ENCODE measurements around the gene MBLAC1. TPM values are rescaled to one million over a fixed set of nuclear protein-coding genes. Genes with fewer than 3 reads are reported as not detected.

Gene MBLAC1
- total RNA-seq, 2 donors from 2014 or later = 2.1 to 5.3 TPM

DNA sequence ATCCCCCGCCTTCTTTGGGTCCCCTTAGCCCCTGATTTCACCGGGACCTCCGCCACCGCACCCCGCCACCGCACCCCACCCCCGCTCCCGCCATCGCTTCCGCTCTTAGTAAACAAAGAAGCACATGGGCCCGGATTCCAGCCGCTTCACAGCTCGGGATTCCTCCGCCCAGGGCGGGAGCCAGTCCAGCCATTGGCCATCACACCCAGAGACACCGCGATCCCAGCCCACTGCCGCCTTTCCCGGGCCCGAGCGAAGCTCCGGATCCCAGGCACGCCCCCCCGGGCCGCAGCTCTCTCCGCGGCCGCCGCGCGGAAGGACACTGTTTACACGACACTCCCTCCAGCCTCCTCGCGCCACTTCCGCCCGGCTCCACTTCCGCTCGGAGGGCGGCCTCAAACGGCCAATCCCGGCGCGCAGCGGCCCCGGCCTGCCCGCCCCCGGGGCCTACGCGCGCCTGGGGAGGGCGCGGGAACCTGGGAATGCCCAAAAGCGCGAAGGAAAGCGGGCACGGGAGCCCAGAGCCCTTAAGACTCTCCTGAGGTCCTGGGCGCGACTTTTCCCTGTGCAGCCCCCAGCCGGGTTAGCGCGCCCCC is 26.2 kb upstream of the MBLAC1 start:
- TF ChIP-seq, protein P1, sequence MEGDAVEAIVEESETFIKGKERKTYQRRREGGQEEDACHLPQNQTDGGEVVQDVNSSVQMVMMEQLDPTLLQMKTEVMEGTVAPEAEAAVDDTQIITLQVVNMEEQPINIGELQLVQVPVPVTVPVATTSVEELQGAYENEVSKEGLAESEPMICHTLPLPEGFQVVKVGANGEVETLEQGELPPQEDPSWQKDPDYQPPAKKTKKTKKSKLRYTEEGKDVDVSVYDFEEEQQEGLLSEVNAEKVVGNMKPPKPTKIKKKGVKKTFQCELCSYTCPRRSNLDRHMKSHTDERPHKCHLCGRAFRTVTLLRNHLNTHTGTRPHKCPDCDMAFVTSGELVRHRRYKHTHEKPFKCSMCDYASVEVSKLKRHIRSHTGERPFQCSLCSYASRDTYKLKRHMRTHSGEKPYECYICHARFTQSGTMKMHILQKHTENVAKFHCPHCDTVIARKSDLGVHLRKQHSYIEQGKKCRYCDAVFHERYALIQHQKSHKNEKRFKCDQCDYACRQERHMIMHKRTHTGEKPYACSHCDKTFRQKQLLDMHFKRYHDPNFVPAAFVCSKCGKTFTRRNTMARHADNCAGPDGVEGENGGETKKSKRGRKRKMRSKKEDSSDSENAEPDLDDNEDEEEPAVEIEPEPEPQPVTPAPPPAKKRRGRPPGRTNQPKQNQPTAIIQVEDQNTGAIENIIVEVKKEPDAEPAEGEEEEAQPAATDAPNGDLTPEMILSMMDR (IDR thresholded peaks at IDR 0.05) = peak in 1 of 7 experiments; percentile 15
- TF ChIP-seq POLR2A (IDR thresholded peaks at IDR 0.05) = peak in 2 of 3 donors; percentile 39 to 61
- H3K4me1 ChIP-seq = peaks cover 27% of the 10 kb centered on the region
- WGBS, 2 donors = 0 to 1% methylated on average over 17 to 60 of the region's 61 CpGs
- no peaks in the 10 kb centered on the region for H3K27me3 ChIP-seq
- ATAC-seq (peak; percentile 84), DNase-seq (peak; percentile 91 to 94 (median 92))
- H3K9me3 ChIP-seq = no peaks in the 10 kb centered on the region
- intact Hi-C loops (cut with DNase I) = no loop called here
- peak overlapping the region; percentile 57 to 75 for H3K4me3 ChIP-seq
- H3K27ac ChIP-seq = peak overlapping the region; percentile 84 to 96 (median 90)
- H3K36me3 ChIP-seq (replicated peaks in 1 of 2; ENCODE audit: insufficient read depth in 1 of 2, low read depth in 2 of 2) = peaks cover 14 to 28% of the 10 kb centered on the region in 2 donors

GRCh38 chr7:100101016-100101862 is 25.5 kb upstream of the MBLAC1 start, which contains the start of the genes AP4M1 and MCM7:
TSS of gene AP4M1 (plus strand) at chr7:100101643. CDS start at chr7:100101715, 72 bp downstream.
TSS of gene MCM7 (minus strand) at chr7:100101397. CDS start at chr7:100101294, 103 bp downstream.
- WGBS, 2 donors = 0 to 1% methylated on average over 1 to 53 of the region's 80 CpGs
- Histone ChIP-seq H3K36me3 (replicated peaks in 1 of 2; ENCODE audit: insufficient read depth in 1 of 2, low read depth in 2 of 2) (peaks cover 8 to 24% of the 10 kb centered on the region in 2 donors), H3K27ac (peak within 1 kb of the TSS; percentile 87 to 96 (median 90)), H3K27me3 (no peaks in the 10 kb centered on the region), H3K4me1 (peaks cover 27% of the 10 kb centered on the region), H3K9me3 (no peaks in the 10 kb centered on the region), H3K4me3 (peak within 1 kb of the TSS; percentile 63 to 75)
- peak in 1 of 3 donors; percentile 49 for TF ChIP-seq POLR2A (IDR thresholded peaks at IDR 0.05)
- TF ChIP-seq, protein P1 (IDR thresholded peaks at IDR 0.05) = no peak
- ATAC-seq (peak; percentile 92), DNase-seq (peak; percentile 98 to 99 (median 98))
- intact Hi-C loops (cut with DNase I) = no loop called here

DNA sequence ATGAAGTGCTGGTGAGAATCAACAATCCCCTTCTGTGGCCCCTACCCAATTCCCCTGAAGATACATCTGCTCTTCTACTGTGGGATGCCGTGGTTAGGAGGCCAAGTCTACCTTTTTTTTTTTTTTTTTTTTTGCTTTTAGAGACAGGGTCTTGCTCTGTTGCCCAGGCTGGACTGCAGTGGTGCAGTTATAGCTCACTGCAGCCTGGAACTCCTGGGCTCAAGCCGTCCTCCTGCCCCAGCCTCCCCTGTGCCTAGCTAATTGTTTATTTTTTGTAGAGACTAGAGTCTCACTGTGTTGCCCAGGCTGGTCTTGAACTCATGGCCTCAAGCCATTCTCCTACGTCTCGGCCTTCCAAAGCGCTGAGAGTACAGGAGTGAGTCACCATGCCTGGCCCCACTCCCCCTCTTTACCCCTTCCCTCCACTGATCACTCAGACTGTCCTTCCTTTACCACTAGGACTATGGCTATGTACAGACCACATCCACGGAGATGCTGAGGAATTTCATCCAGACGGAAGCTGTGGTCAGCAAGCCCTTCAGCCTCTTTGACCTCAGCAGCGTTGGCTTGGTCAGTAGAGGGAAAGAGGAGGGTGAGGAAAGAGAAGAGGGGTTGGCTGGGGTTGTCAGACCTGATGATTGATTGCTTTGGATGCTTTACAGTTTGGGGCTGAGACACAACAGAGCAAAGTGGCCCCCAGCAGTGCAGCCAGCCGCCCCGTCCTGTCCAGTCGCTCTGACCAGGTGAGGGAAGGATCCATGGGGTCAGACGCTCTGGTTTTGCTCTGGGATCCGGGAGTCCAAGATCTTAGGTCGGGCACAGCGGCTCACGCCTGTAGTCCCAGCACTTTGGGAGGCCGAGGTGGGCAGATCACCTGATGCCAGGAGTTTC is 23.6 kb upstream of the MBLAC1 start:
- Histone ChIP-seq H3K4me1 (peaks cover 27% of the 10 kb centered on the region), H3K36me3 (replicated peaks in 1 of 2; ENCODE audit: insufficient read depth in 1 of 2, low read depth in 2 of 2) (peaks cover 0 to 14% of the 10 kb centered on the region in 2 donors), H3K4me3 (no peak overlapping the region), H3K27me3 (no peaks in the 10 kb centered on the region), H3K27ac (no peak overlapping the region), H3K9me3 (no peaks in the 10 kb centered on the region)
- DNase-seq (no peak), ATAC-seq (no peak)
- intact Hi-C loops (cut with DNase I) = no loop called here
- WGBS, 2 donors = 87 to 89% methylated on average over 13 to 17 of the region's 17 CpGs
- TF ChIP-seq, protein P1 (IDR thresholded peaks at IDR 0.05) = no peak
- no peak for TF ChIP-seq POLR2A (IDR thresholded peaks at IDR 0.05)

- ATAC-seq = no peak
- Histone ChIP-seq H3K4me3 (no peak overlapping the region), H3K4me1 (peaks cover 13% of the 10 kb centered on the region), H3K36me3 (replicated peaks in 1 of 2; ENCODE audit: insufficient read depth in 1 of 2, low read depth in 2 of 2) (peaks cover 0 to 14% of the 10 kb centered on the region in 2 donors), H3K27me3 (no peaks in the 10 kb centered on the region), H3K9me3 (no peaks in the 10 kb centered on the region), H3K27ac (no peak overlapping the region)
- intact Hi-C loops (cut with DNase I) = no loop called here
- no peak for TF ChIP-seq POLR2A (IDR thresholded peaks at IDR 0.05)
- TF ChIP-seq, protein P1 (IDR thresholded peaks at IDR 0.05) = no peak
- 96 to 100% methylated on average over 4 of the region's 4 CpGs for WGBS, 2 donors
- DNase-seq = no peak
Observed at GRCh38 chr7:100105534-100105933, 21.2 kb upstream of the MBLAC1 start.
